A673 (cell line): ENCODE data around the gene MS4A7. TPM values are rescaled to one million over a fixed set of nuclear protein-coding genes. Genes with fewer than 3 reads are reported as not detected.

Source experiments
- BruUV-seq: library from RNA; stranded (reverse); fragments of 400-500 nt; replicated peaks from 2 replicates; lab custom pipeline; 2021; lab: Mats Ljungman, UMichigan
- CTCF ChIA-PET: fragments of 300-600 bp; sonication (Branson Sonifier 250); formaldehyde crosslinking; loops from one replicate; lab custom pipeline; 2022; ENCODE audit warnings: antibody characterized with exemption; lab: Charles Lee
- POLR2A ChIA-PET: fragments of 300-600 bp; sonication (Branson Sonifier 250); formaldehyde crosslinking; loops from one replicate; lab custom pipeline; 2022; ENCODE audit warnings: antibody characterized with exemption; ENCODE audit not compliant: low non-redundant PET; lab: Charles Lee
- DNase-seq: peaks from one replicate; pipeline ENCODE4 v3.0.0-alpha.2; 2015; ENCODE audit warnings: low spot score
- H3K27ac ChIP-seq: fragments of 200-600 bp; sonication (generic); 2 replicates; pipeline ENCODE4 v1.5.1; 2016; ENCODE audit warnings: mixed run types, low read depth, mild to moderate bottlenecking, mixed read lengths, antibody characterized with exemption, low read length; ENCODE audit not compliant: poor library complexity, severe bottlenecking
- H3K27me3 ChIP-seq: fragments of 200-600 bp; sonication (generic); replicated peaks from 2 replicates; pipeline ENCODE4 v1.6.1; 2017; ENCODE audit warnings: mixed run types, low read depth, mild to moderate bottlenecking, mixed read lengths, antibody characterized with exemption, low read length; ENCODE audit not compliant: insufficient read depth, poor library complexity
- H3K36me3 ChIP-seq: fragments of 200-600 bp; sonication (generic); 2 replicates; pipeline ENCODE4 v1.6.1; 2016; ENCODE audit warnings: mixed run types, mild to moderate bottlenecking, mixed read lengths, antibody characterized with exemption, low read length; ENCODE audit not compliant: insufficient read depth, poor library complexity, severe bottlenecking
- H3K4me1 ChIP-seq: fragments of 200-600 bp; sonication (generic); 2 replicates; pipeline ENCODE4 v1.6.1; 2017; ENCODE audit warnings: mixed run types, mild to moderate bottlenecking, mixed read lengths, antibody characterized with exemption, low read length; ENCODE audit not compliant: insufficient read depth, poor library complexity, severe bottlenecking
- H3K4me3 ChIP-seq: fragments of 200-600 bp; sonication (generic); 2 replicates; pipeline ENCODE4 v1.5.1; 2016; ENCODE audit warnings: low read depth, mixed run types, mild to moderate bottlenecking, mixed read lengths, low read length; ENCODE audit not compliant: poor library complexity, severe bottlenecking
- H3K9me3 ChIP-seq: fragments of 200-600 bp; sonication (generic); 2 replicates; pipeline ENCODE4 v1.6.1; 2016; ENCODE audit warnings: mixed run types, low read depth, mild to moderate bottlenecking, mixed read lengths, antibody characterized with exemption, low read length; ENCODE audit not compliant: poor library complexity, severe bottlenecking
- CTCF ChIP-seq: fragments of 300-800, 200-600 bp; sonication (generic); conservative IDR thresholded peaks from 2 replicates; pipeline ENCODE4 v1.5.1; 2017; ENCODE audit warnings: low read depth, mild to moderate bottlenecking, antibody characterized with exemption, low read length, moderate library complexity, mixed read lengths
- EZH2 ChIP-seq: fragments of 200-600 bp; sonication (generic); IDR thresholded peaks from 2 replicates; pipeline ENCODE4 v1.6.1; 2017; ENCODE audit warnings: borderline replicate concordance, low read depth, mild to moderate bottlenecking, mixed read lengths, antibody characterized with exemption, low read length; ENCODE audit not compliant: poor library complexity, severe bottlenecking
- intact Hi-C: fragments of 100-400 bp; cut with micrococcal nuclease; formaldehyde crosslinking; loops from one replicate; pipeline ENCODE4 v1.10.0; 2022; ENCODE audit not compliant: unreplicated experiment
- total RNA-seq: library from RNA; stranded (reverse); gene quantifications from 2 replicates; pipeline ENCODE4 v1.2.3, GENCODE V29; 2021

MS4A7 gene
- total RNA-seq, 1 experiment from 2014 or later, result not detected

DNA sequence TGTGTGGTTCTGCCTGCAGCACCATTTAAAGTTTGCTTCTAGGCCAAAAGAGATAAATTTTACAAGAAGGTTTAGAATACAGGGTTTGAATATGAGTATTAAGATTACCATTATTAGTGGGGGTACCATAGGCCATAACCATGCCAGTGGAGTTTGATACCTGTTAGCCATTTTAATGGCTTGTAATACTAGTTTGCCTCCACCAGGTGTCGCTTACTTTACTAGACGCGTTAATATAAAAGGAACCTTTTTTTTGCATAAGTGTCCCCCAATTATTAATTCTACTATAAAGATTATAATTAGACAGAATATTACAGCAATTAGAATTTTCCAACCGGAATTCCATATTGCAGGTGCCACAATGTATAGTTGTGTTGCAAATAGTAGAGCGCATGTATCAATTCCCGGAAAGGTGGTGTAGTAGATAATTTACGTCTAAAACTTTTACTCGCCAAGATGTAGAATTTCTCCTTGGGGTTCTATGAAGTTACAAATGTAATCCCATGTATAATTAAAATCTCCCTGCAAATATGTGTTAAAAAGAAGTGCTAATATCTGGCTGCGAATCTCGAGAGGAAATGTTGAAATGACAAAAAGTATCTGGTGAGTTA is 35.1 kb upstream of the MS4A7 start:
- Histone ChIP-seq H3K4me3 (no peak overlapping the region), H3K27ac (no peak overlapping the region), H3K4me1 (no peaks in the 10 kb centered on the region), H3K27me3 (no peaks in the 10 kb centered on the region), H3K9me3 (no peaks in the 10 kb centered on the region), H3K36me3 (no peaks in the 10 kb centered on the region)
- no TSS peak for BruUV-seq
- no peak for TF ChIP-seq EZH2
- peak; percentile 82 for TF ChIP-seq CTCF
- ChIA-PET CTCF (no interaction called here), POLR2A (no interaction called here)
- DNase-seq, result peak; percentile 42
- intact Hi-C loops, result loop anchor here (5.0 kb wide), 2 partner anchors 76 to 274 kb away; no protein-coding TSS in a partner anchor

DNA sequence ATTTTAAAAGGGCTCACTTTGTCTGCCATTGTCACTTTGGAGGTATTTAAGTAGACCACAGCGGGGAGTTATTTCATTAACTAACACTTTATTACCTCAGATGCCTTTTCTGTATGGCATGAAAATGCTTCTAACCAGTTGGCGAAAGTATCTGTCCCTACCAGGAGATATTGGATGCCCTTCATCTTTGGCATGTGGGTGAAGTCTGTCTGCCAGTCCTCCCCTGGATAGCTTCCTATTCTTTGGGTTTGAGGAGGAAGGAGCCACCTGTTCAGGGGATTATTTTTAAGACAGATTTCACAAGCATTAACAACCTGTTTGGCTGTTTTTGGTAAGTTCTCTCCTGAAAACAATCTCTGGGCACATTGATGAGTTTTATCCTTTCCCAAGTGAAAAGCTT is 34.2 kb upstream of the MS4A7 start:
- Histone ChIP-seq H3K27me3 (peaks cover 8% of the 10 kb centered on the region), H3K36me3 (no peaks in the 10 kb centered on the region), H3K27ac (no peak overlapping the region), H3K9me3 (no peaks in the 10 kb centered on the region), H3K4me3 (no peak overlapping the region), H3K4me1 (no peaks in the 10 kb centered on the region)
- no TSS peak for BruUV-seq
- no peak for TF ChIP-seq CTCF
- DNase-seq, result no peak
- intact Hi-C loops, result loop anchor here (5.0 kb wide), 2 partner anchors 77 to 273 kb away; no protein-coding TSS in a partner anchor
- ChIA-PET CTCF (no interaction called here), POLR2A (no interaction called here)

DNA sequence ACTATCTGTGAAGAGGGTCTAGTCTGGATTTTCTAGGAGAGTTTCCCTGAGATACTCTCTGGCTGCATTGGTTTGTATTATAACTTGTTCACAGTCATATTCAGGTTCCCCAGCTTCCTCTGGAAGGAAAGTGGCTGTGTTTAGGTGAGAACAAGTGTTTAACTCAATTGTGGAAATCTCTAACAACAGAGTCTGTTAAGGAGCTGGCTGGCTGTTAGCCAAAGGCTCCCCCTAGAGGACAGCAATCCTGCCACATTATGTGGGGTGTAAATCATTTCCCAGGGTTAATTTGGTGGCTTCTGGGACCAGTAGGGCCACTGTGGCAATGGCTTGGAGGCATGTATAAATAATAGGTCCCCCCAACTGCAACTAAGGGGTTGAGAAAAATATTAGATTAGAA is 32.8 kb upstream of the MS4A7 start:
- Histone ChIP-seq H3K36me3 (no peaks in the 10 kb centered on the region), H3K9me3 (no peaks in the 10 kb centered on the region), H3K4me3 (no peak overlapping the region), H3K27me3 (peaks cover 8% of the 10 kb centered on the region), H3K27ac (no peak overlapping the region), H3K4me1 (no peaks in the 10 kb centered on the region)
- TF ChIP-seq CTCF (peak; percentile 67), EZH2 (no peak)
- ChIA-PET POLR2A (interaction anchor here (0.6 kb wide), 1 partner anchor 30 kb away, joined by 4 read pairs; no protein-coding TSS in a partner anchor), CTCF (interaction anchor here (0.6 to 0.8 kb wide), 2 partner anchors 18 to 198 kb away, joined by 3 read pairs; no protein-coding TSS in a partner anchor)
- peak; percentile 49 for DNase-seq
- intact Hi-C loops, result no loop called here
- BruUV-seq, result no TSS peak
